Raji (cell line): ENCODE results near the gene DNAH11.

Experiments
- POLR2A ChIP-seq: IDR thresholded peaks from 2 replicates; pipeline ENCODE4 v1.6.1; 2011; ENCODE audit warnings: low read depth, low read length, control low read depth; ENCODE audit not compliant: insufficient read depth

The DNAH11 gene

GRCh38 chr7:21915140-21915539 is 372.3 kb downstream of the DNAH11 start:
- no peak for TF ChIP-seq POLR2A

- no peak for TF ChIP-seq POLR2A
Measured at GRCh38 chr7:21916176-21916575, 373.3 kb downstream of the DNAH11 start.

- no peak for TF ChIP-seq POLR2A
Measured at GRCh38 chr7:21916629-21917028, 373.8 kb downstream of the DNAH11 start.

GRCh38 chr7:21918216-21918615 is 375.4 kb downstream of the DNAH11 start:
- TF ChIP-seq POLR2A, result no peak

GRCh38 chr7:21920936-21921335 is 378.1 kb downstream of the DNAH11 start:
- TF ChIP-seq POLR2A, result no peak

GRCh38 chr7:21922605-21923004 is 379.8 kb downstream of the DNAH11 start:
- no peak for TF ChIP-seq POLR2A

- TF ChIP-seq POLR2A, result no peak
Measured at GRCh38 chr7:21923658-21924057, 380.8 kb downstream of the DNAH11 start.

- no peak for TF ChIP-seq POLR2A
Measured at GRCh38 chr7:21926448-21926847, 383.6 kb downstream of the DNAH11 start.

- no peak for TF ChIP-seq POLR2A
Measured at GRCh38 chr7:21927693-21928092, 384.9 kb downstream of the DNAH11 start.

- TF ChIP-seq POLR2A, result no peak
Measured at GRCh38 chr7:21934808-21935207, 392.0 kb downstream of the DNAH11 start.

- no peak for TF ChIP-seq POLR2A
Measured at GRCh38 chr7:21938463-21938862, 395.6 kb downstream of the DNAH11 start.

- no peak for TF ChIP-seq POLR2A
Measured at GRCh38 chr7:21939136-21939857, 396.5 kb downstream of the DNAH11 start.

GRCh38 chr7:21939858-21940372 is 397.1 kb downstream of the DNAH11 start:
- TF ChIP-seq POLR2A, result no peak

- 0 out of 2 replicates have a peak, but pooled peaks have one; percentile 19 for TF ChIP-seq POLR2A
Measured at GRCh38 chr7:21941611-21942141, 398.8 kb downstream of the DNAH11 start.

GRCh38 chr7:21942955-21943354 is 400.1 kb downstream of the DNAH11 start:
- no peak for TF ChIP-seq POLR2A

GRCh38 chr7:21943436-21943835 is 400.6 kb downstream of the DNAH11 start:
- TF ChIP-seq POLR2A, result no peak
